NCI-H226 (cell line): ENCODE results near the gene WNT9A.
"Not testable (repeated sequence)": the region's sequence is repeated elsewhere in the genome, so short reads cannot be mapped to it uniquely, and the experiment has no call there.

ENCODE experiments used
- DNase-seq: peaks from one replicate; pipeline ENCODE4 v3.0.0-alpha.2; 2015

The WNT9A gene

DNA sequence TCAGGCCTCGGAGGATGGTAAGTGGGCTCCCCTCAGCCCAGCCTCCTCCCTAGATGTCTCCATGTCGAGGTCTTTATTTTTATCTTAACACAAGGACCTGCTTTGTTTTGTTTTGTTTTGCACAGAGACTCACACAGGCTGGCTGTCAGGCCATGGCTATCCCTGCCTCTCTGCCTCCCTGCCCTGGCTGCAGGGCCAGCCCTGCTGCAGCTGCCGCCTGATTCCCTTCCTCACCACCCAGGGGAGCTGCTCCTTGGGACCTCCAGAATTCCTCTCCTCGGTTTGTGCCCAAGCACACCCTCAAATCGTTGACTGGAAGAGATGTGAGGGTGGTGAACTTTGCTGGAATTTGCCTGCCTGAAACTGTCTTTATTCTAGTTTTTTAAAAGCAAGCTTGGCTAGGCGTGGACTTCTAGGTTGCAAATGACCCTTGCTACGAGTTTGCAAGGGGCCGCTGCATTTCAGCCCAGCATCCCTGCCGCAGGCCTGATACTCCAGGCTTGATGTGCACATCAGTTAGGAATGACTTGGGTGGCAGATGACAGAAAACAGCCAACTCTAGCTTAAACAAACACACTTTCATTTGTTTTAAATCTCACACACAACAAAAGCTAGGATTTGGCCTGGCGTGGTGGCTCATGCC, 37.1 kb downstream of the WNT9A start:
- no peak for DNase-seq

DNA sequence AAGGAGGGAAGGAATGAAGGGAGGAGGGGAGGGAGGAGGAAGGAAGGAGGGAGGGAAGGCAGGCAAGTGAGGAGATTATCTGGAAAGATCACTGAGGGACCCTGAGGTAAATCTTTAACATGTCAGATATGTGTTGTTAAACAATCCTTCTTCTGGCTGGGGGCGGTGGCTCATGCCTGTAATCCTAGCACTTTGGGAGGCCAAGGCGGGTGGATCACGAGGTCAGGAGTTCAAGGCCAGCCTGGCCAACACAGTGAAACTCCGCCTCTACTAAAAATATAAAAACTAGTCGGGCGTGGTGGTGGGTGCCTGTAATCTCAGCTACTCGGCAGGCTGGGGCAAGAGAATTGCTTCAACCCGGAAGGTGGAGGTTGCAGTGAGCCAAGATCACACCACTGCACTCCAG, 37.8 kb downstream of the WNT9A start:
- DNase-seq, result not testable (repeated sequence)

DNA sequence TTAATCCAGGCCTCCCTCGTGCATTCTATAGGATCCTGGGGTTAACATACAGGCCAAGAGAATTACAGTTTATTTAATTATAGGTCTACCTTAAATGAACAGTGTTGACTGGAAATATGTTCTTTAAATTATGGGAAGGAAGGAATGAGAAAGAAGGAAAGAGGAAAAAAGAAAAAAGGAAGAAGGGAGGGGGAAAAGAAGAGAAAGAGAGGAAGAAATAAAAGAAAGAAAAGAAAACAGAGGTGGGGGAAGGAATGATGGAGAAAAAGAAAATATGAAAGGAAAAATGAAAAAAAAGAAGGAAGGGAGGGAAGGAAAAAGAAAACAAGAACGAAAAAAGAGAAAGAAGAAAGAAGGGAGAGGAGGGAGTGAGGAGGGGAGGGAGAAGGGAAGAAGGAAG, 38.5 kb downstream of the WNT9A start:
- DNase-seq, result no peak

DNA sequence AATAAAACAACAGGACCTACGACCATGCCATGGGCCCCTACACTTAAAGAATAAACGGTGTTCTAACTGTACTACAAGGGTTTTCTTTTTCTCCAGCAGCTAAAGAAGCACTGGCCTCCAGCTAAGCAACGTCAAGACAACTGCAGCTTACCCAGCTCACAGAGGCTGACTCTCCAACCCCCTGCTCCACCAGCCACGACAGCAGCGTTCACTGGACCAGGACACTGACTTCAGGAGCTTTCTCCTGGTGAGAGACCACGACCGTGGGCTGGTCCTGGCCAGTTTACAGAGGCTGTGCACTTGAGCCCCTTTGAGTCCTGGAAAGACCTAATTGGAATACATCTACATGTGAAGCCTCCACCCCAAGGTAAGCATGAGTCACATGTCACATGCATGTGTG, 39.4 kb downstream of the WNT9A start:
- DNase-seq, result no peak

DNA sequence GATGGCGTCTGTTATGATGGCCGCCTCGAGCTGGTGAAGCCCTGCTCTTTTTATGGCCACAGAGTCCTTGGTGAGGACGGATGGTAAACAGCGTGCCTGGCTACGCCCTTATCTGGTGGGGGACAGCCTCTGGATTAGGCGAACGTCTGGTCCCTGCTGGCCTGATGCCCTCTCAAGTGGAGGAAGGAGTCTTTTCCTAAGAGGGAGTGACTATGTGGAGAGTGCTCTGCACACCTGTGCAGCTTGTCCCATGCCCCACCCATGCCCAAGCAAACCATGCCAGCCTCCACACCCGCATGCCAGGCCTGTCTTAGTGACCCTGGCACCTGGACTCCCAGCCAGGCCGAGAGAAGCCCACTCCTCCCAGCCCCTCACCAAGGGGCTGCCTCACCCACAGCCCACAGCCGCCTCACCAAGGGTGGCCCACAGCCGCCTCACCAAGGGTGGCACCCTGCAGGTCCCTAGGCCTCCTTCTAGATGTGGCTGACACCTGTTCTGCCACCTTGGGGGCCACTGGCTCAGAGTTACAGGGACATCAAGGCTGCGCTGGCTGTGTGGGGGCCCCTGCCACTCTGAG, 40.2 kb downstream of the WNT9A start:
- no peak for DNase-seq

DNA sequence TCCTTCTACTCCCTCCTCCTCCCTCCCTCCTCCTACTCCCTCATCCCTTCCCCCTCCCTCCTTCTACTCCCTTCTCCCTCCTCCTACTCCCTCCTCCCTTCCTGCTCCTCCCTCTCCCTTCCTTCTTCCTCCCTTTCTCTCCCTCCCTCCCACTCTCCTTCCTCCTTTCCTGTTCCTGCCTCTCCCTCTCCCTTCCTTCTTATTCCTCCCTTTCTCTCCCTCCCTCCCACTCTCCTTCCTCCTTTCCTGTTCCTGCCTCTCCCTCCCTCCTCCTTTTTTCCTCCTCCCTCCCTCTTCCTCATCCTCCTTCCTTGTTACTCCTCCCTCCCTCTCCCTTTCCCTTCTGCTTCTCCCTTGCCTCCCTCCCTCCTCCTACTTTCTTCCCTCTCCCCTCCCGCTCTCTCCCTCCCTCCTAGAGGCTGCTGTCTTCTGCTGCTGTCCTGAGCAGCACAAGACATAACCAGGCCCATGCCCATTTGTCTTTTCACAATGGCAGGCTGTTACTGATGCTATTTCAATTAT, 41.1 kb downstream of the WNT9A start:
- DNase-seq, result no peak

DNA sequence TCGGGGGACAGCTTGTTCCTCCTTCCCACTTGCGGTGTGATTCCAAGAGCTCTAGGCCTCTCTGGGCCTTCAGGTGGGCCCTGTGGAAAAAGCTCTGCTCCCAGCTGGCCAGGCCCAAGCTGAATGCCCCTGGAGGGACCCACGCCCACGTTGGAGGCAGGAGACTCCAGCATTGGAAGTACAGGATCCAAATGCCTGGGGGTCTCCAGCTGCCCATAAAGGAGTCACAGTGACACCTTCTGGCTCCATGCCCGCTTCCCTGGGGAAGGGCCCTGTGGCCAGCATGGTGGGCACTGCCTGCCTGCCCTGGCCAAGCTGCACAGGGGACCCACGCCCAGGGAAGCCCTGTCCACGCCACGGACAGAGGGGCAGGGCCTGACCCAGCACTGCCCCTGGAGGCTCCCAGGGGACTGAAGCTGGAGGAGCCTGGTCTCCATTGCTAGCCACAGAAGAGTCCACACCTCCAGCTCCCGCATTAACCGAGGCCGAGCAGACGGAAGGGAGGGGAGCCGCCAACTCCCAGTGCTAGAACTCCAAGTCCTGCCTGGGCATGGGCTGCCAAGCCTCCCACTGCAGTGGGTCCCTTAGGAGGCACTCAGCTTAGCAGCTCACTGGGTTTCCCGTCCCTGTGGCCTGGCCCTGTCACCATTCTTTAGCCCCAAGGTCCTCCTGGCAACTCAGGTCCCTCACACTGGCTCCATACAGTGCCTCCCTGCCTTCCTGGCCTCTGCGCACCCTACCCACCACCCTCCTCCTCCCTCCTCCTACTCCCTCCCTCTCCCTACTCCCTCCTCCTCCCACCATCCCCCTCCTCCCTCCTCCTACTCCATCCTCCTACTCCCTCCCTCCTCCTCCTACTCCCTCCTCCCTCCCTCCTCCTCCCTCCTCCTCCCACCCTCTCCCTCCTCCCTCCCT, 41.9 kb downstream of the WNT9A start:
- no peak for DNase-seq

DNA sequence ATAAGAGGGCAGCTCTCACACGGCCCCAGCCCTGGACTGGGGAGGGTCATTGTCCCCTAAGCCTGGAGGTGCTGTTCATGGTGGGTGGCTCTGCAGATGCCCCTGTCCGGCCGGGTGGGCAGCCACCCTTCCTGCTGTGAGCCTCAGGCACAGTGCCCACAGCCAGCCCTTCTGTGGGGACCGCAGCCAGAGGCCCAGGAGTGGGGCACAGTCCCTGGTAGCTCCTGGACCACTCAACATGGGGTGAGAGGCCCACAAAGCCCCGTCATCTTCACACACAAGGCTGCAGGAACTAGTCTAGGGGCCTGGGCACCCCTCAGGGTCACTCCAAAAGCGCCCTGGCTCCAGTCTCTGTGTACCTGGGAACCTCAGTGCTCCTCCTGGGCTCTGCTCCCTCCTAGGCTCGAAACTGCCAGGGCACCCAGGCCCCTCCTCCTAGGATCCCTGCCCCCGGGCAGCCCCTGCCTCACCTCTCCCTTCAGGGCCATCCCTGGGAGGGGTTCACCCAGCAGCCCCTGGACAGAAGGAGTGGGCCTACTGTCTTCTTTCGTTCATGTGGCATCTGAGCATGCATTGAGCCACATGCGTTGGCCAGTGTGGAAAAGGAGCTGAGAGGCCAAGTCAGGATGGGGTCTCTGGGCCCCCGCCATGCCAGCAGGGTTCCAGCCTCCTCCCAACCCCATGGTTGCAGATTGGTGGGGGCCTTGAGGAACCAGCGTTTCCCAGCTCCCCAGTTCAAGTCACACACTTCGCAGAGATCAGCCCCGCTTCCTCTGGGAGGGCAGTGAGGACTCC, 43.0 kb downstream of the WNT9A start:
- DNase-seq, result no peak

DNA sequence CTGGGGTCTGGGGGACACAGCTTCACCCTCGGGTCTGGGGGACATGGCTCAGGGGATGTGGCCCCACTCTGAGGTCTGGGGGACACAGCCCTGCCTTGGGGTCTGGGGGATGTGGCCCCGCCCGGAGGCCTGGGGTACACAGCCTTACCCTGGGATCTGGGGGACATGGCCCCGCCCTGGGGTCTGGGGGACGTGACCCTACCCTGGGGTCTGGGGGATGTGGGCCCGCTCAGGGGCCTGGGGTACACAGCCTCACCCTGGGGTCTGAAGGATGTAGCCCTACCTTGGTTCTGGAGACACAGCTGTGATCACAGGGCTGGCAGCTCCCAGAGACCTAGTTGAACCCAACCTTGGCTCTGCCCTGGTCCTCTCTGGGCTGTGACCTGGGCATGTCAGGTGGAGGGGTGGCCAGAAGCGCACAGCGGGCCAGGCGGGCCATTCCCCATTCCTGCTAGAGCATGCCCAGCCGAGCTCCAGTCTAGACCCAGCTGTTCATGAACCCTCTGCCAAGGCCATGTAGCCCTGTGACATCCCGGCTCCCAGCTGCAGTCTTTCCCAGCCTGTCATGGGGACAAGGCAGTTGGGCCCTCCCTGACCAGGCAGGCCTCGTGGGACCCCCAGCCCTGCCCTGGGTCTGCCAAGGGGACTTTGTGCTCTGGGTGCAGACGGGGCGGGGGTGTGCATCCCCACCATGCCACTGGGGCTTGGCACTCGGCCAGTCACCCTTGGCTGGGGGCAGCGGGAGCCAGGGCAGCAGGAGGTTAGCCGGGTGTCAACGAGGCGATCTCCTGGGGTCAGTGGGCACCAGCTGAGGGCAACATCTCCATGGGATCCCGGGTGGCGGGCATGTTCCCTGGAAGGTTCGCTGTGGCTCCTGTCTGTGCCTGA, 43.9 kb downstream of the WNT9A start:
- DNase-seq, result no peak

DNA sequence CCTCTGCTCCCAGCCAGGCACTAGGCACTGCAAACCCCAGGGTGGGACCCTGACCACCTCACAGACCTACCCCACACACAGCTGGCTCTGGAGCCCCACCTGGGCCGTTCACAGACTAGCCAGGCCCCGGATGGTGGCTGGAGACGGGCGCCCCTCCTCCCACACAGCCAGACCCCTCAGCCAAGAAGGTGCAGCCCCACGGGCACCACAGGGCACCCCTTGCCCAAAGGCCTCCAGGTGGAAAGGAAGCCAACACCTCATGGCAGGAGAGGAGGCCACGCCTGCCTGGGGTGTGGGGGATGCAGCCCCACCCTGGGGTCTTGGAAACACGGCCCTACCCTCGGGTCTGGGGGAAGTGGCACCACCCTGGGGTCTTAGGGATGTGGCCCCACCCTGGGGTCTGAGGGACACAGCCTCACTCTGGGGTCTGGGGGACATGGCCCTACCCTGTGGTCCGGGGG, 44.6 kb downstream of the WNT9A start:
- no peak for DNase-seq

DNA sequence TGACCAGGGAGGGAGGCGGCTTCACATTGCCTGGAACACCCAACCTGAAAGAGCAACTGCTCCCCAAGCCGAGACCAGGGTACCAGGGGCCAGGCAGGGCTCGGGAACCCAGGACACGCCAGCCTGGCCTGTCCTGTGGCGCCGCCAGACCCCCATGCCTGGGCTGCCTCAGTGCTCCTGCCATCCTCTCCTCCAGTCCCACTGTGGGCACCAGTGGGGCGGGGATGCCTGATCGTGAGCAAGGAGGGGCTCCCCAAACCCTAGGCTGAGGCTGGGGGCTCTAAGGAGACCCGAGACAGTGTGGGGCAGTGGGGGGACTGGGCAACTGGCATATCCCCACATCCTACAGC, 45.1 kb downstream of the WNT9A start:
- no peak for DNase-seq

DNA sequence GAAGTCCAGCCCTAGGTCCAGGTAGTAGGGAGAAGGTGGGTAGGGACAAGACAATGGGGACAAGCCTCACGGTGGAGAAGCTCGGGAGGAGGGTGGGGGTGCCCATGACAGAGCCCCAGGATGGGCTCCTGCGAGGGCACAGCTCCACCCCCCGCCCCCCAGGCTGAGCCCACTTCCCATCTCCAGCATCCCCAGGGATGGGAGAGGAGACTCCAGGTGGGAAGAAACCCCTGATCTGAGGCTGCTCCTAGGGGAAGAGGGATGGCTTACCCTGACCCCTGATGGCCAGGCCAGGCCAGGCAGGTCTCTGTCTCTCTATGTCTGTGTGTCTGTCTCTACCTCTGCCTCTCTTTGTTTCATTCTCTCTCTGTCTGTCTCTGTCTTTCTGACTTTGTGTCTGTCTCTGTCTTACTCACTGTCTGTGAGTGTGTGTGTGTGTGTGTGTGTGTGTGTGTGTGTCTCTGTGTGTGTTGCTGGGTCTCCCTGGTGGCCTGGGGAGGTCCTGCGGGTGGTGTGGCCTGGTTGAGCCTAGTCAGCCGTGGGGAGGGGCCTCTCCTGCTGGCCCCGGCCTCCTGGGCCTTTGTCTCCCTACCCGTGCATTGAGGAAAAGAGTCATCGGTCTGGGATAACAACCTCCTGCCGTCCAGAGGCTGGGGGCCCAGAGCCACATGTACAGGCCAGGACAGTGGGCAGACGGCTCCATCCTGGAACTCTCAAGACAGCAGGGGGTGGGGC, 45.7 kb downstream of the WNT9A start:
- DNase-seq, result no peak

DNA sequence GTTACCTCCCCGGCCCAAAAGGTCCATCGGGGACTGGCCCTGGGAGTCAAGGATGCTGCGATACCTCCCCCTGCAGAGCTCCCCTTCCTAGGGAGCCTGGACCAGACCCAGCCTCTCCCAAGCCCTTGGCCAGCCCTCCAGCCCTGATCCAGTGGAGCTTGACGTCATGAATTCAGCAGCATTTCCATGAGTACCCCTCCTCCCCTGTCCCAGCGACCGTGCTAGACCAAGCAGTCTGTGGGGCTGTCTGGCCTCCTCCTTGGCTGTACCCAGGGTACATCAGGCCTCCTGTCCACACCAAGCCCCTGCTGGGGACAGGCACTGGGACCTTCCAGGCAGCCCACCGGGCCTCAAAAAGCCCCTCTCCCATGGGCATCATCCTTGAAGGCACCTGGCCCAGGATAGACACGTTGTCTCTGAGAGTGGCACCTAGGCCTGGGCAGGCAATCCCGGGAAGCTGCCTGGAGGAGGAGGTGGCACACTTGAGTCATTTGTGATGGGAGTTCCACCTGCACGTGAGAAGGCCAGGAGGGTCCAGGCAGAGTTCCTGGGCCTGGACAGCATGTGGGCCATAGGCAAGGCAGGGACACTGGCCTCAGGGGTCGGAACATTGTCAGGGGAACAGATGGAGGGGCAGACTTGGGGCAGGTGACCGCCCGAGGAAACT, 46.4 kb downstream of the WNT9A start:
- DNase-seq, result no peak

DNA sequence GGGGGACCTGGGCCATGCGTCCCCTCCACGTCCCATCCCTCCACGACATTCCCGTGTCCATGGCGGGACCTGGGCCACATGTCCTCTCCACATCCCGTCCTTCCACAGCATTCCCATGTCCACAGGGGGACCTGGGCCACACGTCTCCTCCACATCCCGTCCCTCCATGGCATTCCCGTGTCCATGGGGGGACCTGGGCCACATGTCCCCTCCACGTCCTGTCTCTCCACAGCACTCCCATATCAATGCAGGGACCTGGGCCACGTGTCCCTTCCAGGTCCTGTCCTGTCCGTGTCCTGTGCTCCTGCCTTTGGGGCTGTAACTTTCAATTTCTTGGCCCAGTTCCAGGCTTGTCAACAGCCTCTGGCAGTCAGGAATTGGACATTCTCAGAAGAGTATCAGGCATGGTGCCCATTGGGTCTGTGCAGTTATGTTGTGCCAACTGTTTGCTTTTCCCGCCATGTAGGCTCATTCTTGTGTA, 47.1 kb downstream of the WNT9A start:
- no peak for DNase-seq

DNA sequence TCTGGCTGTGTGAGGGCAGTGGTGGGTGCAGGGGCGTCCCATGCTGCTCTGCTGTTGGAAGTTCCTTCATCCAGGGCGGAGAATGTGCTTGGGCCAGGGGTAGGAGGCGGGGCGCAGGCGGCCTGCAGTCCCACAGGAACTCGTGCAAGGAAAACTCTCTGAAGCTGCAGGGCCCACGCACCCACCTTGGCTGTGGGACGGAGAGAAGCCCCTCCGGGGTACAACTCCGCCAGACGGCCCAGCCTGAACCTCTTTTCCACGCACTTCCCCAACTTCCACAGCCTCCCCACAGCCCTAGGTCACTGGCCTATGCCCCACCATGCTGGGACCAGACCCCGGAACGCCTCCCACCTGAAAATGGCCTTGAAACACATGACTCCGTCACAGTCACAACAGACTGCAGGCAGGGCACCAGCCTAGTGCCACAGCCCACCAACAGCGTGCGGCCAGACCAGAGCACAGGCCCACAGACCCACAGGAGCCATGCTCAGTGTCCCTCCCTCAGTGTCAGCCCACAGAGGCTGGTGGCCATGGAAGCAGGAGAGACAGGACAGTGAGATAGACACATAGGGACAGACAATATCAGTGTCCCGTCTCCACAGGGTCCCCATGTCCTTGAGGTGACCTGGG, 47.8 kb downstream of the WNT9A start:
- no peak for DNase-seq

DNA sequence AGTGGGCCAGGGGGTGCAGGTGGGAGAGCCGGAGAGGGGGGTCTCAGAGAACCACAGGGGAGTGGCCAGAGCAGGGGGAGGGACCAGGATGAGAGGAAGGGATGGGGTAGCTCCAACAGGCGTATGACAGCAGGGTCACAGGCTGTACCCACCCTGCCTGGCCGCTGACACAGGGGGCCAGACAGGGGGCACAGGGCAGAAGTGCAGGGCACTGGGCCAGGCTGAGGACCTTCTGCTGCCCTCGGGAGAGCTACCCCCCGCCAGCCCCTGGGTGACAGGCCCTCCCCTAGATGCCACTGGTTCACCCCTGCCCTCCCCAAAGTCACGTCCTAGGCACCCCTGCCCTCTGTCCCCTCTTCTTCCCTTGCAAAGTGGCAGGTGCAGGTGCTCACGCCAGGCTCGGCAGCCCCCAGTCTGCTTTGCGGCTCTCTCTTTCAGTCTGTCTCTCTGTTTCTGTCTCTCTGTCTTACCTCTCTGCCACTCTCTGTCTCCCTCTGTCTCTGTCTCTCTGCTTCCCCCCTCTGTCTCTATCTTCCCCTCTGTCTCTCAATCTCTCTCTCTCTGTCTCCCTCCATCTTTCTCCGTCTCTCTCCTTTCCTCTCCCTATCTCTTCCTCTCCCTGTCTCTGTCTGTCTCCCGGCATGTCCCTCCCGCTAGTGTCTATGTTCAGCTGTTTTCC, 48.5 kb downstream of the WNT9A start:
- DNase-seq, result no peak

DNA sequence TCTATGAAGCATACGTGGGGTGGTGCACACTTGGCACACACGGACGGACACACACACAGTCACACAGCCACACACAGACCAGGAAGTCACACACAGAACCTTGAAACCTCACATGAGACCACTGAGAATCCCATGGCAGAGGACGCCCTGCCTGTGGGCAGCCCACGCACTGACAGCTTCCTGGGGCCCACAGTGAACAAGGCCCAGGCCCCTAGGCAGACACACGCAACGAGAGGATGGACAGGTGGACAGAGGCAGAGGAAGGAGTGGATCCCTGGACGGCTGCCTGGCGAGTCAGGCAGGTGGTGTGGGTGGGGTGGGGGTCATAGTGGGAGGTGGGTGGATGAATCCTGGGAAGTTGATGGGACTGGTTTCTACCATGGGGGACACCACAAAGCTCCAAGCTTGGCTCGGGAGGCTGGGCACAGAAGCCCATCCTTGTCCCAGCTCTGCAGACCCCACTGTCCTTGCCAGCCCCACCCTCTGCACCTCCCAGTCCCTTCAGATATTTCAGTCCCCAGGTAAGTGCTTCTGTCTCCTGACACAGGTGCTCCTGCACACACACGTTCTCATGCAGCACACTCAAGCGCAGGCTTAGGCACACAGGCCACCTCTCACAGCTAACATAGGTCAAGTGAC, 49.1 kb downstream of the WNT9A start:
- no peak for DNase-seq

DNA sequence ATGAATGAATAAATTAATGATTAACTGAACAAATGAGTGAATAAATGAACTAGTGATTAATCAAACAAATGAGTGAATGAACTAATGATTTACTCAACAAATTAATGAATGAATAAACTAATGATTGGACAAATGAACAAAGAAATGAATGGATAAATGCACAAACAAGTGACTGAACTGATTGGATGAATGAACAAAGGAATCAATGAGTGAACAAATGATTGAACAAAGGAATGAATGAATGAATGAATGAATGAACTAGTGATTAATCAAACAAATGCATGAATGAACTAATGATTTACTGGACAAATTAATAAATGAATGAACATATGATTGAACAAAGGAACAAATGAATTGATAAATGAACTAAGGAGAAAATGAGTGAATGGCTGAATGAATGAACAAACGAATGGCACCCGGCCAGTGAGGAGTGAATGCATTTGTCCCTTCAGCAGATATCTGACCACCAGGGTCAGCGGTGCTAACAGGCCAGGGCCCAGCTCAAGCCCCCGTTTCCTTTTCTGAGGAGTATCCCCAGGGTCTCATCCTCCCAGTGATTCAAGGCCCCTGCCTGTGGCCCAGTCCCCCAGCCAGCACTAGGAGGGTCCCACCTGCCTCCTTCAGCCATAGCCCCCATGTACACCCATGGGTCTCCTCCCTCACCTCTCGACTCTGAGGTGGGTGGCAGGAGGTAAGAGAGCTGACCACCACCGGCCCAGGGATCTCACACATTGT, 49.9 kb downstream of the WNT9A start:
- no peak for DNase-seq
